Hematopoietic multipotent progenitor cell treated with erythropoietin and hydrocortisone succinate and interleukin-3 and kit ligand, for 6 days (in vitro differentiated cells): ENCODE results near the gene PRRC1.

Experiments used
- DNase-seq: peaks from one replicate; pipeline ENCODE4 v3.0.0-alpha.2; 2015

Gene PRRC1

GRCh38 chr5:127582773-127583370 lies 65.4 kb downstream of the PRRC1 start:
- no peak for DNase-seq

GRCh38 chr5:127583866-127584265 lies 66.4 kb downstream of the PRRC1 start:
- no peak for DNase-seq

- DNase-seq, result no peak
Measured at GRCh38 chr5:127585661-127586060, 68.2 kb downstream of the PRRC1 start.

GRCh38 chr5:127586066-127586770 lies 68.8 kb downstream of the PRRC1 start:
- DNase-seq, result no peak

GRCh38 chr5:127586811-127587210 lies 69.4 kb downstream of the PRRC1 start:
- no peak for DNase-seq

GRCh38 chr5:127587246-127587917 lies 69.9 kb downstream of the PRRC1 start:
- peak; percentile 30 for DNase-seq

GRCh38 chr5:127588368-127588767 lies 70.9 kb downstream of the PRRC1 start:
- DNase-seq, result no peak

- no peak for DNase-seq
Measured at GRCh38 chr5:127589309-127590030, 72.0 kb downstream of the PRRC1 start.

- DNase-seq, result no peak
Measured at GRCh38 chr5:127590156-127590722, 72.8 kb downstream of the PRRC1 start.

- no peak for DNase-seq
Measured at GRCh38 chr5:127595484-127596368, 78.3 kb downstream of the PRRC1 start.

GRCh38 chr5:127596501-127596900 lies 79.1 kb downstream of the PRRC1 start:
- no peak for DNase-seq

- no peak for DNase-seq
Measured at GRCh38 chr5:127599320-127599719, 81.9 kb downstream of the PRRC1 start.

- no peak for DNase-seq
Measured at GRCh38 chr5:127599847-127600246, 82.4 kb downstream of the PRRC1 start.

- no peak for DNase-seq
Measured at GRCh38 chr5:127601111-127601510, 83.7 kb downstream of the PRRC1 start.

GRCh38 chr5:127601601-127602000 lies 84.2 kb downstream of the PRRC1 start:
- no peak for DNase-seq

GRCh38 chr5:127602481-127602880 lies 85.0 kb downstream of the PRRC1 start:
- no peak for DNase-seq

GRCh38 chr5:127602896-127603844 lies 85.7 kb downstream of the PRRC1 start:
- no peak for DNase-seq
